Measurements from ENCODE around the gene PLD5.

PLD5 gene

GRCh38 chr1:242431786-242432185, 92.7 kb downstream of the PLD5 start:
- H3K27me3 ChIP-seq (ENCODE audit: control insufficient read depth, insufficient read depth, low read length): no peaks in the 10 kb centered on the region
- no peak for TF ChIP-seq CTCF (IDR thresholded peaks at IDR 0.05)
- no peak overlapping the region for H2AFZ ChIP-seq
- no peaks in the 10 kb centered on the region for H3K36me3 ChIP-seq (ENCODE audit: control insufficient read depth, insufficient read depth, low read length)
- H3K9me3 ChIP-seq (ENCODE audit: control insufficient read depth, low read length): no peaks in the 10 kb centered on the region
- no peak overlapping the region for H3K4me3 ChIP-seq (ENCODE audit: low read depth, low read length)
- H3K9ac ChIP-seq: no peak overlapping the region
- H3K27ac ChIP-seq: no peak overlapping the region
- no peak overlapping the region for H3K4me2 ChIP-seq (ENCODE audit: low read length)
- no peaks in the 10 kb centered on the region for H3K4me1 ChIP-seq
- H3K79me2 ChIP-seq: no peaks in the 10 kb centered on the region

GRCh38 chr1:242430956-242431355, 93.5 kb downstream of the PLD5 start:
- H3K4me3 ChIP-seq (ENCODE audit: low read depth, low read length): no peak overlapping the region
- H2AFZ ChIP-seq: no peak overlapping the region
- no peaks in the 10 kb centered on the region for H3K27me3 ChIP-seq (ENCODE audit: control insufficient read depth, insufficient read depth, low read length)
- no peaks in the 10 kb centered on the region for H3K9me3 ChIP-seq (ENCODE audit: control insufficient read depth, low read length)
- H3K9ac ChIP-seq: no peak overlapping the region
- H3K4me1 ChIP-seq: no peaks in the 10 kb centered on the region
- H3K79me2 ChIP-seq: no peaks in the 10 kb centered on the region
- TF ChIP-seq CTCF (IDR thresholded peaks at IDR 0.05): no peak
- H3K4me2 ChIP-seq (ENCODE audit: low read length): no peak overlapping the region
- H3K27ac ChIP-seq: no peak overlapping the region
- no peaks in the 10 kb centered on the region for H3K36me3 ChIP-seq (ENCODE audit: control insufficient read depth, insufficient read depth, low read length)

- Histone ChIP-seq H3K9me3 (ENCODE audit: control insufficient read depth, low read length) (no peaks in the 10 kb centered on the region), H2AFZ (no peak overlapping the region), H3K4me2 (ENCODE audit: low read length) (no peak overlapping the region), H3K79me2 (no peaks in the 10 kb centered on the region), H3K27me3 (ENCODE audit: control insufficient read depth, insufficient read depth, low read length) (no peaks in the 10 kb centered on the region), H3K4me1 (no peaks in the 10 kb centered on the region), H3K4me3 (ENCODE audit: low read depth, low read length) (no peak overlapping the region), H3K27ac (no peak overlapping the region), H3K9ac (no peak overlapping the region), H3K36me3 (ENCODE audit: control insufficient read depth, insufficient read depth, low read length) (no peaks in the 10 kb centered on the region)
- TF ChIP-seq CTCF (IDR thresholded peaks at IDR 0.05): no peak
These were observed 95.9 kb downstream of the PLD5 start for GRCh38 chr1:242428399-242429190.

- no peaks in the 10 kb centered on the region for H3K4me1 ChIP-seq
- no peak overlapping the region for H3K27ac ChIP-seq
- H3K4me2 ChIP-seq (ENCODE audit: low read length): no peak overlapping the region
- no peak overlapping the region for H3K4me3 ChIP-seq (ENCODE audit: low read depth, low read length)
- H2AFZ ChIP-seq: no peak overlapping the region
- H3K36me3 ChIP-seq (ENCODE audit: control insufficient read depth, insufficient read depth, low read length): no peaks in the 10 kb centered on the region
- H3K79me2 ChIP-seq: no peaks in the 10 kb centered on the region
- H3K9ac ChIP-seq: no peak overlapping the region
- no peaks in the 10 kb centered on the region for H3K27me3 ChIP-seq (ENCODE audit: control insufficient read depth, insufficient read depth, low read length)
- no peak for TF ChIP-seq CTCF (IDR thresholded peaks at IDR 0.05)
- H3K9me3 ChIP-seq (ENCODE audit: control insufficient read depth, low read length): no peaks in the 10 kb centered on the region
These were observed 97.0 kb downstream of the PLD5 start for GRCh38 chr1:242427519-242427918.
